Measurements from ENCODE around the gene NAV1. TPM values are rescaled to one million over a fixed set of nuclear protein-coding genes. Genes with fewer than 3 reads are reported as not detected.

Gene NAV1
- total RNA-seq, 1 experiment from 2014 or later: 16.1 TPM

- DNase-seq (ENCODE audit: low spot score): no peak
Observed at GRCh38 chr1:201586806-201587205, 47.9 kb downstream of the NAV1 start.

DNA sequence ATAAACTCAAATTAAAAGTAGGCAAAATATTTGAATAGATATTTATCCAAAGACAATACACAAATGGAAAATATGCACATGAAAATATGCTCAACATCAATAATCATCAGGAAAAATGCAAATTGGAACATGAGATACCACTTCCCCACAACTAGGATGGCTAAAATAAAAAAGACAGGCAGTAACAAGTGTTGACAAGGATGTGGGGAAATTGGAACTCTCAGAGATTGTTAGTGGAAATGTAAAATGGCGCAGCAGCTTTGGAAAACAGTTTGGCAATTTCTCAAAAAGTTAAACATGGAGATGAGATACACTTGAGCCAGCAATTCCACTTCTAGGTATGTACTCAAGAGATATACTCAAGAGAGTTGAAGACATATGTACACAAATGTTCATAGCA lies 48.8 kb downstream of the NAV1 start:
- no peak for DNase-seq (ENCODE audit: low spot score)

Other genes starting within 250 kb of the NAV1 start
- gene TNNT2, start 161.4 kb upstream of the NAV1 start, total RNA-seq (2014; rRNA removed; shearing (Covaris generic)): not detected in 2 replicates
- not detected in 2 replicates for gene LAD1, start 139.8 kb upstream of the NAV1 start, total RNA-seq (2014; rRNA removed; shearing (Covaris generic))
- gene TNNI1, start 117.4 kb upstream of the NAV1 start, total RNA-seq (2014; rRNA removed; shearing (Covaris generic)): not detected in 2 replicates
- 16.6 and 24.1 TPM in 2 replicates for gene PHLDA3, start 69.9 kb upstream of the NAV1 start, total RNA-seq (2014; rRNA removed; shearing (Covaris generic))
- gene CSRP1, start 32.0 kb upstream of the NAV1 start, total RNA-seq (2014; rRNA removed; shearing (Covaris generic)): 402 and 518 TPM in 2 replicates

All from H4 (cell line).